Activated B cell treated with CpG ODN at 0.5 μM for 24 hours (primary cell): ENCODE results near the gene ARPP19. TPM values are rescaled to one million over a fixed set of nuclear protein-coding genes. Genes with fewer than 3 reads are reported as not detected.
A peak's percentile ranks its signal among the peaks of the same experiment; 100 is the strongest.
"Not testable (repeated sequence)": the region's sequence is repeated elsewhere in the genome, so short reads cannot be mapped to it uniquely, and the experiment has no call there.

Experiments used
- ATAC-seq: fragments of 200-7000 bp; cut with Tn5 transposase; one replicate; pipeline ENCODE4 v1.10.0; 2021; ENCODE audit warnings: low read depth, mild to moderate bottlenecking, moderate library complexity
- CTCF ChIA-PET: fragments of 350-600 bp; sonication (Branson Sonifier 250); formaldehyde crosslinking; loops from one replicate; lab custom pipeline; 2021; ENCODE audit warnings: antibody characterized with exemption; lab: Charles Lee
- POLR2A ChIA-PET: fragments of 350-600 bp; sonication (Branson Sonifier 250); formaldehyde crosslinking; loops from one replicate; lab custom pipeline; 2021; ENCODE audit warnings: antibody characterized with exemption; lab: Charles Lee
- DNase-seq: peaks from one replicate; pipeline ENCODE4 v3.0.0; 2022
- H3K27ac Mint-ChIP-seq: one replicate; pipeline ENCODE4 v1.8.0; 2020; ENCODE audit warnings: mixed read lengths
- H3K27me3 Mint-ChIP-seq: one replicate; pipeline ENCODE4 v1.8.0; 2021; ENCODE audit warnings: mixed read lengths
- H3K36me3 Mint-ChIP-seq: one replicate; pipeline ENCODE4 v1.8.0; 2021; ENCODE audit warnings: low read depth, mixed read lengths
- H3K4me1 Mint-ChIP-seq: one replicate; pipeline ENCODE4 v1.8.0; 2021; ENCODE audit warnings: mixed read lengths
- H3K4me3 Mint-ChIP-seq: one replicate; pipeline ENCODE4 v1.8.0; 2020; ENCODE audit warnings: mild to moderate bottlenecking, mixed read lengths
- H3K9me3 Mint-ChIP-seq: one replicate; pipeline ENCODE4 v1.8.0; 2020; ENCODE audit warnings: mixed read lengths
- intact Hi-C: fragments of 100-400 bp; cut with micrococcal nuclease; formaldehyde crosslinking; loops from one replicate; pipeline ENCODE4 v1.15.1; 2024
- total RNA-seq: library from RNA; stranded (reverse); gene quantifications from 2 replicates; pipeline ENCODE4 v1.2.3, GENCODE V29; 2022
- TF ChIP-seq, protein P1 (sequence below): fragments of 200-600 bp; IDR thresholded peaks from one replicate; pipeline ENCODE4 v1.8.0; 2022; ENCODE audit warnings: antibody characterized with exemption, mild to moderate bottlenecking

ARPP19 gene
- total RNA-seq, 1 donor from 2014 or later, result 153 TPM

DNA sequence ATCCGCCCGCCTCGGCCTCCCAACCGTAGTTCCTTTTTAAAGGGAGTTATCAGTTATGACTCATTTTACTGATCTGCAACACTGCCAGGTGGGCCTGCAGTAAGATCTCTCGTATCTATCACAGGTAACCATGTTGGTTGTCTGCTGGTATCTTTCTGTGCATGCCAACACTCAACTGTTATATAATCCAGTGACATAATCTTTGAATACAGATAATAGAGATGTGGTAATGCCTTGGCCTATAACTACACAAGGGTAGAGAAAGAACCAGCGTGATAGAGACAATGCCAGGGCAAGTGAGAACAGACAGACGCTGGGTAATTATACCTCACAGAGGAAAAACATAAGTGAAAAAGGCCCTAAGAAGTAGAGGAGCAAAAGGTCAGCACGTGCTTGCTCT is 11.0 kb upstream of the ARPP19 start:
- Mint-ChIP-seq H3K9me3 (no peaks in the 10 kb centered on the region), H3K4me1 (no peaks in the 10 kb centered on the region), H3K27me3 (no peaks in the 10 kb centered on the region), H3K27ac (no peak overlapping the region), H3K36me3 (peaks cover 41% of the 10 kb centered on the region), H3K4me3 (no peak overlapping the region)
- ATAC-seq, result no peak
- CTCF ChIA-PET, result no interaction called here
- DNase-seq, result no peak
- TF ChIP-seq, protein P1, sequence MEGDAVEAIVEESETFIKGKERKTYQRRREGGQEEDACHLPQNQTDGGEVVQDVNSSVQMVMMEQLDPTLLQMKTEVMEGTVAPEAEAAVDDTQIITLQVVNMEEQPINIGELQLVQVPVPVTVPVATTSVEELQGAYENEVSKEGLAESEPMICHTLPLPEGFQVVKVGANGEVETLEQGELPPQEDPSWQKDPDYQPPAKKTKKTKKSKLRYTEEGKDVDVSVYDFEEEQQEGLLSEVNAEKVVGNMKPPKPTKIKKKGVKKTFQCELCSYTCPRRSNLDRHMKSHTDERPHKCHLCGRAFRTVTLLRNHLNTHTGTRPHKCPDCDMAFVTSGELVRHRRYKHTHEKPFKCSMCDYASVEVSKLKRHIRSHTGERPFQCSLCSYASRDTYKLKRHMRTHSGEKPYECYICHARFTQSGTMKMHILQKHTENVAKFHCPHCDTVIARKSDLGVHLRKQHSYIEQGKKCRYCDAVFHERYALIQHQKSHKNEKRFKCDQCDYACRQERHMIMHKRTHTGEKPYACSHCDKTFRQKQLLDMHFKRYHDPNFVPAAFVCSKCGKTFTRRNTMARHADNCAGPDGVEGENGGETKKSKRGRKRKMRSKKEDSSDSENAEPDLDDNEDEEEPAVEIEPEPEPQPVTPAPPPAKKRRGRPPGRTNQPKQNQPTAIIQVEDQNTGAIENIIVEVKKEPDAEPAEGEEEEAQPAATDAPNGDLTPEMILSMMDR, result no peak
- POLR2A ChIA-PET, result no interaction called here
- intact Hi-C loops, result no loop called here

DNA sequence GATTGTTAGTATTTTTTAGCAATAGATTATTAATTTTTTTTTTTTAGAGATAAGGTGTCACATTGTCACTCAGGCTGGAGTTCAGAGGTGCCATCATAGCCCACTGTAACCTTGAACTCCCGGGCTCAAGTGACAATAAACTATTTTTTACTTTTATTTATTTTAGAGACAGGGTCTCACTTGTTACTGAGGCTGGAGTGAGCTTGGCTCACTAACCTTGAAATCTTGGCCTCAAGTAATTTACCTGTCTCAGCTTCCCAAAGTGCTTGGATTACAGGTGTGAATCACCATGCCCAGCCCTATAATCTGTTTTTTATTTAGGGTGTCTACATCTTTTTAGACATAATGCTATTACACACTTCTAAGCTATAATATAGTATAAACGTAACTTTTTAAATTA is 7.9 kb upstream of the ARPP19 start:
- no peak overlapping the region for H3K4me3 Mint-ChIP-seq
- H3K36me3 Mint-ChIP-seq, result peaks cover 15% of the 10 kb centered on the region
- H3K4me1 Mint-ChIP-seq, result no peaks in the 10 kb centered on the region
- intact Hi-C loops, result no loop called here
- TF ChIP-seq, protein P1, result no peak
- H3K9me3 Mint-ChIP-seq, result peaks cover 7% of the 10 kb centered on the region
- CTCF ChIA-PET, result no interaction called here
- H3K27ac Mint-ChIP-seq, result no peak overlapping the region
- H3K27me3 Mint-ChIP-seq, result no peaks in the 10 kb centered on the region
- POLR2A ChIA-PET, result no interaction called here
- no peak for ATAC-seq
- DNase-seq, result no peak

DNA sequence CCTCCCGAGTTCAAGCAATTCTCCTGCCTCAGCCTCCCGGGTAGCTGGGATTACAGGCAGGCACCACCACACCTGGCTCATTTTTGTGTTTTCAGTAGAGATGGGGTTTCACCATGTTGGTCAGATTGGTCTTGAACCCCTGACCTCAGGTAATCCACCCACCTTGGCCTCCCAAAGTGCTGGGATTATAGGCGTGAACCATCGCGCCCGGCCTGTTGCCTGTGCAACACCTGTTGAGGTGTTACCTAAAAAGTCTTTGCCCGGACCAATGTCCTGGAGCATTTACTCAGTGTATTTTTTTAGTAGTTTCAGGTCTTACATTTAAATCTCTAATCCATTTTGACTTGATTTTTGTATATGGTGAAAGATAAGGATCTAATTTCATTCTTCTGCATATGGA is 6.7 kb upstream of the ARPP19 start:
- CTCF ChIA-PET, DNase-seq, H3K27me3 Mint-ChIP-seq, intact Hi-C loops, H3K4me3 Mint-ChIP-seq, ATAC-seq, H3K27ac Mint-ChIP-seq, H3K4me1 Mint-ChIP-seq, H3K9me3 Mint-ChIP-seq: not testable (repeated sequence)
- H3K36me3 Mint-ChIP-seq, result peaks cover 11% of the 10 kb centered on the region
- POLR2A ChIA-PET, result interaction anchor here (0.6 kb wide), 1 partner anchor 54 kb away, joined by 6 read pairs; no protein-coding TSS in a partner anchor

GRCh38 chr15:52575072-52575471 is 6.2 kb upstream of the ARPP19 start:
- H3K27ac Mint-ChIP-seq, result no peak overlapping the region
- H3K4me1 Mint-ChIP-seq, result no peaks in the 10 kb centered on the region
- ChIA-PET POLR2A (interaction anchor here (0.6 to 0.7 kb wide), 3 partner anchors 31 to 415 kb away, joined by 3 to 5 read pairs (median 4); no protein-coding TSS in a partner anchor), CTCF (no interaction called here)
- TF ChIP-seq, protein P1, result no peak
- intact Hi-C loops, result no loop called here
- no peak for DNase-seq
- H3K9me3 Mint-ChIP-seq, result peaks cover 7% of the 10 kb centered on the region
- no peaks in the 10 kb centered on the region for H3K27me3 Mint-ChIP-seq
- H3K4me3 Mint-ChIP-seq, result no peak overlapping the region
- ATAC-seq, result no peak
- peaks cover 9% of the 10 kb centered on the region for H3K36me3 Mint-ChIP-seq

DNA sequence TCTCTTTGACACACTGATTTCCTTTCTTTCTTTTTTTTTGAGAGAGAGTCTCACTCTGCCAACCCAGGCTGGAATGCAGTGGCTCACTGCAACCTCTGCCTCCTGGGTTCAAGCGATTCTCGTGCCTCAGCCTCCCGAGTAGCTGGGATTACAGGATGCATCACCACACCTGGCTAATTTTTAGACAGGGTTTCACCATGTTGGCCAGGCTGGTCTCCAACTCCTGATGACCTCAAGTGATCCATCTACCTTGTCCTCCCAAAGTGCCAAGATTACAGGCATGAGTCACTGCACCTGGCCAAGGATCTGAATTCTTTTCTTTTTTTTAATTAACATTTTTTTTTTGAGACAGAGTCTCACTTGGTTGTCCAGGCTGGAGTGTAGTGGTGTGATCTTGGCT is 5.8 kb upstream of the ARPP19 start:
- H3K36me3 Mint-ChIP-seq, H3K27me3 Mint-ChIP-seq, H3K9me3 Mint-ChIP-seq, H3K4me1 Mint-ChIP-seq, H3K4me3 Mint-ChIP-seq, intact Hi-C loops, CTCF ChIA-PET, H3K27ac Mint-ChIP-seq, ATAC-seq, DNase-seq: not testable (repeated sequence)
- POLR2A ChIA-PET, result interaction anchor here (0.6 to 0.7 kb wide), 3 partner anchors 31 to 414 kb away, joined by 3 to 5 read pairs (median 4); no protein-coding TSS in a partner anchor

DNA sequence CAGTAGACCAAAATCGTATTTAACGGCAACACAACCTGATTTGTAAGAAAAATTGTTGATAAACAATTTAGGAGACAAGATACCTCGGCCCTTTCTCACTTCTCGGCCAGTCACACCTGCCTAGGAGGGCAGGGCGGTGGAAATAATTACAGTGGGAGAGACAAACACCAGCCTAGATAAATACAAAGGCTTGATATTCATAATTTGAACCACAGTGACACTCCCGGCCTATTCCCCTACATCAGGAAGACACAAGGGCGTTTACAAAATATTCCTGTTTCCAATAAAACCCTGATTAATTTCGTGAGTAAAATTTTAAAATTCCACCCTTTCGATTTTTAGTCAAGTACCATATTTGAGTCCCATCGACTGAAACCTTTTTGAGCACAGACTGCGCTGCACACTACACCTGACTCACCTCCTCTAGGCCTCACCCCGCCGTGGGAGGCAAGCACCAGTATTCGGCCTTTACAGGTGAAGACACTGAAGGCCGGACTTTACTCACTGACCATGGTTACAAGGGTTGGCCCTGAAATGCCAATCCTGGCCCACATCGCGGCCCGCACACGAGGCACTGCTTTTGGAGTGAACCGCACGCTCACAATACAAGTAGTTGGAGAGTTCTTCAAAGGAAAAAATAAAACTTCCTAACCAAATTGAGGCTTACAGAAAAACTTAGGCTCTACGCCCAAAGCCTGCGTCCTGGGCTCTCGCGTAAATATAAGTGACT is 794 bp downstream of the ARPP19 start:
- TF ChIP-seq, protein P1, result no peak
- Mint-ChIP-seq H3K4me3 (peak overlapping the region; percentile 97), H3K9me3 (no peaks in the 10 kb centered on the region), H3K4me1 (peaks cover 55% of the 10 kb centered on the region), H3K27ac (peak overlapping the region; percentile 96), H3K27me3 (no peaks in the 10 kb centered on the region), H3K36me3 (peaks cover 29% of the 10 kb centered on the region)
- POLR2A ChIA-PET, result interaction anchor here (0.6 to 1.7 kb wide), 4 partner anchors 9 to 336 kb away, joined by 3 to 11 read pairs (median 6); partner anchors contain the start of gene MYO5A
- CTCF ChIA-PET, result no interaction called here
- DNase-seq, result no peak
- intact Hi-C loops, result loop anchor here (2.0 to 10.0 kb wide), 5 partner anchors 164 to 551 kb away; partner anchors contain the start of gene MAPK6
- no peak for ATAC-seq
